Memory B cell (primary cell): ENCODE measurements around the gene HYDIN.

ENCODE experiments used
- ATAC-seq: fragments of 150-1000 bp; cut with Tn5 transposase; 2 replicates; pipeline ENCODE4 v1.10.0; 2021; ENCODE audit warnings: low read depth, mild to moderate bottlenecking, moderate library complexity
- DNase-seq, 2 donors: peaks; one replicate each; pipeline ENCODE4 v3.0.0; 2022; ENCODE audit warnings: low spot score in 2 of 2
- H3K27ac Mint-ChIP-seq: one replicate; pipeline ENCODE4 v1.8.0; 2022; ENCODE audit warnings: mild to moderate bottlenecking, moderate library complexity, mixed read lengths
- H3K27me3 Mint-ChIP-seq: one replicate; pipeline ENCODE4 v1.8.0; 2022; ENCODE audit warnings: mixed read lengths
- H3K36me3 Mint-ChIP-seq: one replicate; pipeline ENCODE4 v1.8.0; 2022; ENCODE audit warnings: mild to moderate bottlenecking, mixed read lengths
- H3K4me1 Mint-ChIP-seq: one replicate; pipeline ENCODE4 v1.8.0; 2022; ENCODE audit warnings: mixed read lengths
- H3K4me3 Mint-ChIP-seq: one replicate; pipeline ENCODE4 v1.8.0; 2022; ENCODE audit warnings: mild to moderate bottlenecking, moderate library complexity, mixed read lengths
- H3K9me3 Mint-ChIP-seq: one replicate; pipeline ENCODE4 v1.8.0; 2022; ENCODE audit warnings: mixed read lengths

Gene HYDIN

DNA sequence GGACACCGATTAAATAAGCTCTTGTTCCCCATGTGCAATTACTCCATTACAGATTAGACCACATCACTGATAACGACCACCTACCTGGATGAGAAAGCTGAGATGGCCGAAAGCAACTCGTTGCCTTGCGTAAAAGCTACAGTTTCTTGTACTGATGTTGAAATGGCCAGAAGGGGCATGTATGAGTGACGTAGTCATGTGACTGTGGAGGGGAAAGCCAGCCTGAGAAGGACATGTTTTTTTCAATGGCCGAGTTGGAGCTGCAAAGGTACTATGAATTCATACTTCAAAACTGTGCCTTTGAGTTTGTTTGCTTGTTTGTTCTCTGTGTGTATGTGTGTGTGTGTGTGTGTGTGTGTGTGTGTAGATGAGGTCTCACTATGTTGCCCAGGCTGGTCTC lies 17.0 kb upstream of the HYDIN start:
- DNase-seq (no peak), ATAC-seq (no peak)
- H3K4me1 Mint-ChIP-seq: no peaks in the 10 kb centered on the region
- no peak overlapping the region for H3K4me3 Mint-ChIP-seq
- H3K36me3 Mint-ChIP-seq: no peaks in the 10 kb centered on the region
- no peaks in the 10 kb centered on the region for H3K9me3 Mint-ChIP-seq
- H3K27ac Mint-ChIP-seq: no peak overlapping the region
- peaks cover 7% of the 10 kb centered on the region for H3K27me3 Mint-ChIP-seq

DNA sequence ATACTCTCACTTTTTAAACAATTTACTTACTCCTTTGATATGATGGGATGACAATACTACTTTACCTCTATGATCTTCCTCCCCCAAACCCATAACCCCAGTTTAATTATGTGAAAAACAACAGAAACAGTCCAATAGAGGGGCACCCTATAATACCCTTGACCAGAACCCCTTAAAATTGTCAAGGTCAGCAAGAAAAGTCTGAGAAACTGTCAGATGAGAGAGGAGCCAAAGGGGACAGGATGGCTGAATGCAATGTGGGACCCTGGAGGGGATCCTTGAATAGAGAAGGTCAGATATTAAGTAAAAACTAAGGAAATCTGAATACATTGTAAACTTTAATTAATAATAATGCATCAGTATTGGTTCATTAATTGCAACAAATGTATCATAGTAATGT lies 15.8 kb upstream of the HYDIN start:
- no peak for DNase-seq
- H3K4me1 Mint-ChIP-seq: no peaks in the 10 kb centered on the region
- peaks cover 11% of the 10 kb centered on the region for H3K27me3 Mint-ChIP-seq
- H3K36me3 Mint-ChIP-seq: no peaks in the 10 kb centered on the region
- H3K4me3 Mint-ChIP-seq: no peak overlapping the region
- H3K9me3 Mint-ChIP-seq: no peaks in the 10 kb centered on the region
- no peak for ATAC-seq
- no peak overlapping the region for H3K27ac Mint-ChIP-seq

DNA sequence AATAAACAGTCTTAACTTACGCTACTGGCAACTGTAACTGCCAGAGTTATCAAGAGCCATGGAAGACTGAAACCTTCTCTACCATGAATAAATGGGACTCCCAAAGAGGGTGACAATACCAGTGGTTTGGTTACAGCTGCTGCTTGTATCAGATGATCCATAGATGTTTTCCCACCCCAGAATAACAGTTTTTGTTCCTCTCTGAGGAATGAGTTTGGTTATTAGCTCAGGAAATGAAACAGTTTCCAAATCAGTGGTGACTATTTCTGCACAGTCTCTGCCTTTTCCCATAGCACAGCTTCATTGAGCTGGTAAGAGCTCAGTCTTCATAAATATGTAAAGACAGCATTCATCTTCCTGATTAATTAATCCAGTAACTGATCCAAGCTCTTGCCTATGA lies 14.0 kb upstream of the HYDIN start:
- Mint-ChIP-seq H3K27me3 (peaks cover 9% of the 10 kb centered on the region), H3K27ac (no peak overlapping the region), H3K36me3 (no peaks in the 10 kb centered on the region), H3K9me3 (no peaks in the 10 kb centered on the region), H3K4me1 (no peaks in the 10 kb centered on the region), H3K4me3 (no peak overlapping the region)
- DNase-seq (no peak), ATAC-seq (no peak)

DNA sequence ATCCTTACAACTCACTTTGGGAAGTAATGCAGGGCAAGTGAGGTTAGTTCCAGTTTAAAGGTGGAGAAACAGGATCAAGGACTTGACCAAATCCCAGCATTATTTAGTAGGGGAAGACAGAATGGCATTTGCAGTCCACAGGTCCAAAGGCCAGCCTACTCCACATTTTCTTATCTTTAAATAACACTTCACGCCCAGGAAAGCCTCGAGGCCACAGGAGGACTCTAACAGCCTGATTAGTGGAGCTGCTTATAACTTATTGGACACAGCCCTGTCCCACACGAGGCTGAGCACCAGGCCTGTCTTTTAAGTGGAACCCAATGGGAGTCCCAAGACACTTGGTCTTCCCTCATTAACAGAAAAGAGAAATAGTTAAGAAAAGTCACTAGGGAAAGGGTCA lies 12.1 kb upstream of the HYDIN start:
- Mint-ChIP-seq H3K4me3 (no peak overlapping the region), H3K4me1 (no peaks in the 10 kb centered on the region), H3K27me3 (peaks cover 8% of the 10 kb centered on the region), H3K27ac (no peak overlapping the region), H3K36me3 (no peaks in the 10 kb centered on the region), H3K9me3 (no peaks in the 10 kb centered on the region)
- ATAC-seq: no peak
- DNase-seq: no peak

DNA sequence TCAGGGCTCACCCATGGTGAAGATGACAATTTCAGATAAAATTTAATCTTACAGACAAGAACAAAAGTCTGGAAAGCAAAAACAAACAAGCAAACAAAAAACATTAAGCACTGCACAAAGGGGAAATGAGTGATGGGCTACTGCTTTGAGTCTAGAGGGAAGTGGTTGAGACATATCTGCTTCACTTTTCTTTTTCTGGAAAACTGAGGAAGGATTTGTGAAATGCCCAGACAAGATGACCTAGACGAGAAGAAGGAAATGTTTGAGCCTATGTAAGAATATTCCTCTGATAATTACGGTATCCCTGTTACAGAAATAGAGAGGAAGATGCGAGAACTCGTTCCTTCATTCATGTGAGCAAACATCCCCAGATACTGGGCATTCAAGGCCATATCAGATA lies 11.5 kb upstream of the HYDIN start:
- H3K4me3 Mint-ChIP-seq: no peak overlapping the region
- DNase-seq (no peak), ATAC-seq (no peak)
- H3K27ac Mint-ChIP-seq: no peak overlapping the region
- peaks cover 7% of the 10 kb centered on the region for H3K27me3 Mint-ChIP-seq
- no peaks in the 10 kb centered on the region for H3K36me3 Mint-ChIP-seq
- H3K4me1 Mint-ChIP-seq: no peaks in the 10 kb centered on the region
- no peaks in the 10 kb centered on the region for H3K9me3 Mint-ChIP-seq

DNA sequence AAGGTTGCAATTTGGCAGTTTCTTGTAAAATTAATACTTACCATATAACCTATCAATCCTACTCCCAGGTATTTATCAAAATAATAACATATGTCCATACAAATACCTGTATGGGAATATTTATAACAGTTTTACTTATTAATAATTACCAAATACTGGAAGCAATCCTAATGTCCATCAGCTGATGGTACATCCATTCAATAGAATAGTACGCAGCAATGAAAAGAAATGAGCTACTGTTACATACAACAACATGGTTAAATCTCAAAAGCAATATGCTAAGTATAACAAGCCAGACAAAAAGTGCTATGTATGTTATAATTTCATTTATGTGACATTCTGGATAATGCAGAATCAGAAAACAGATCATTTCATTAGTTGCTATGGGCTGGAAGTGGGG lies 1.2 kb downstream of the HYDIN start:
- peaks cover 22% of the 10 kb centered on the region for H3K9me3 Mint-ChIP-seq
- H3K4me3 Mint-ChIP-seq: no peak overlapping the region
- H3K36me3 Mint-ChIP-seq: peaks cover 4% of the 10 kb centered on the region
- no peak for DNase-seq
- H3K27ac Mint-ChIP-seq: no peak overlapping the region
- H3K4me1 Mint-ChIP-seq: no peaks in the 10 kb centered on the region
- ATAC-seq: no peak
- H3K27me3 Mint-ChIP-seq: peaks cover 11% of the 10 kb centered on the region

DNA sequence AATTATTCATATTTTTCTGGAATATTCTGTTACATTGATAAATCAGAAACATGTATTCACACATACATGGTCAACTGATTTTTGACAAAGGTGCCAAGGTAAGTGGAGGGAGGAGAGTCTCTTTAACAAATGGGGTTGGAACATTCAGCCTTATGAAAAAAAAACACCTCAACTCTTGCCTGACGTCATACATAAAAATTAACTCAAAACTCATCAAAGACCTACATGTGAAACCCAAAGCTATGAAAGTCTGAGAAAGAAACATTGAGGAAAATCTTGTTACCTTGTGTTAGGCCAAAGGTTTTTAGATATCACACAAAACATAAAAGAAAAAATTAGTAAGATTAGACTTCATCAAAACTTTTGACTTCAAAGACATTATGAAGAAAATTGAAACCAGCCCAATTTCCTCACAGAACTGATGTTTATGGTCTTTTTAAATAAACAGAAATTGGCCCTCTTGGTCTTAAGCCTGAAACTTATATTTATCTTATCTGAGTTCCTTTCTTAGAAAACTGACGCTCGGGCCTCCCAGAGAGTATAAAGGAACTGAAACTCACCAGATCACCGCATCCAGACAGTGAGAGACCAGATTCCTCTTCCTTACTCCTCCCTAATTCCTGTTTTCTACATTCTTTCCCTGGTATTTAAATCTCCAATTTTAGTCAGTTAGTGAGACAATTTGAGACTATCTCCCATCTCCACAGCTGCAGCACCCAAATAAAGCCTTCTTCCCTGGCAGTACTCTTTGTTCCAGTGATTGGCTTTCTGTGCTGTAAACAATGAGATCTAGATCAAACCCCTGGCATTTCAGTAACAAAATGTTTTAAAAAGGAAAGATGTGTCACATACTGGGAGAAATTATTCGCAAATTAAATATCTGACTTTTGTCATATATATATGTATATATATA lies 4.0 kb downstream of the HYDIN start:
- Mint-ChIP-seq H3K36me3 (peaks cover 4% of the 10 kb centered on the region), H3K27ac (no peak overlapping the region), H3K4me3 (no peak overlapping the region), H3K4me1 (no peaks in the 10 kb centered on the region), H3K27me3 (peaks cover 7% of the 10 kb centered on the region), H3K9me3 (peaks cover 28% of the 10 kb centered on the region)
- DNase-seq: no peak
- no peak for ATAC-seq

DNA sequence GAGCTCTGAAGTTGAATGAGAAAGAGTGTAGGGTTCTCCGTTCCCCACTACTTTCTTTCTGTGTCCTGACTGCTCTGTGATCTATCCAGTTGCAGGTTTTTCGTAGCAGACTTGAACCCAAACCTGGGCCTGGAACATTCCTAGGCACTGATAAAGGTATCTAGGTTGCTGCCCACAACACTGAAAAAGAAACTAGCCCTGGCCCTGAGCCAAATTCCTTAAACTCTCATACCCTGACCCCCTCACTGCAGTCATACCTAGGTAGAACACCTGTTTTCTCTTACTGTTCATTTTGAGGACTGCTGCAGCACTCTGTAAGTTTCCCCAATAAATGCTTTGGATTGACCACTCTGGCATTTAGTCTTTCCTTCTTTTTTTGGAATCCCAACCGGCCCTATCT lies 5.4 kb downstream of the HYDIN start:
- peaks cover 25% of the 10 kb centered on the region for H3K9me3 Mint-ChIP-seq
- H3K4me3 Mint-ChIP-seq: no peak overlapping the region
- peaks cover 3% of the 10 kb centered on the region for H3K36me3 Mint-ChIP-seq
- H3K4me1 Mint-ChIP-seq: no peaks in the 10 kb centered on the region
- ATAC-seq (no peak), DNase-seq (no peak)
- no peak overlapping the region for H3K27ac Mint-ChIP-seq
- H3K27me3 Mint-ChIP-seq: peaks cover 2% of the 10 kb centered on the region

DNA sequence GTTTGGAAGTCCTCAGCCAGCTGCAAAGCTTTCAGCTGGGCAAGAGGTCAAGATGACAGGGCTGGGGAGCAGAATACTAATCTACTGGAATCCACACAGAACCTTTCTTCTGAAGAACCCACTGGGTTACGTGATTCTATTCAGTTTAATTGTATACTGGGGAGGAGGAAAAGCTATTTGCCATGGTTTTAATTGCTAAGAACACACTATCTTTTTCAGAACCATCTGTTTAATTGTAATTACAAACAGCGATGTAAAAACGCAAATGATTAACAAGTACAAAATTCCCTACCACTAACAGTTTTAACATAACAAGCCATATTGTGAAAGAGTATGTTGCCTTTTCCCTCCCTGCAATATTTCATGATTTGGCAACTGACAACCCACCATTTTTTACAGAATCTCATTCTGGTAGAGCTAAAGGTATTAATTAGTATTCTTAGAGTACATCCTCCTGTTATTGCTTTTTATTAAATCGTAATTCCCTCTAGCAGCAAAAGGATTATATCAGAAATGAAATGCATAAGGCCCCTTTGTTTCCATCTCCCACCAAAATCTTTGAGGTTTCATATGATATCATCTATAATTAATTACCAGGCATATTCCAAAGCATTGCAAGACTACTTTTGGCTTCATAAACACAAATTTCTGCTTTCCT lies 12.1 kb downstream of the HYDIN start:
- Mint-ChIP-seq H3K27ac (no peak overlapping the region), H3K9me3 (peaks cover 8% of the 10 kb centered on the region), H3K36me3 (no peaks in the 10 kb centered on the region), H3K4me3 (no peak overlapping the region), H3K4me1 (no peaks in the 10 kb centered on the region), H3K27me3 (peaks cover 2% of the 10 kb centered on the region)
- DNase-seq (no peak), ATAC-seq (no peak)

DNA sequence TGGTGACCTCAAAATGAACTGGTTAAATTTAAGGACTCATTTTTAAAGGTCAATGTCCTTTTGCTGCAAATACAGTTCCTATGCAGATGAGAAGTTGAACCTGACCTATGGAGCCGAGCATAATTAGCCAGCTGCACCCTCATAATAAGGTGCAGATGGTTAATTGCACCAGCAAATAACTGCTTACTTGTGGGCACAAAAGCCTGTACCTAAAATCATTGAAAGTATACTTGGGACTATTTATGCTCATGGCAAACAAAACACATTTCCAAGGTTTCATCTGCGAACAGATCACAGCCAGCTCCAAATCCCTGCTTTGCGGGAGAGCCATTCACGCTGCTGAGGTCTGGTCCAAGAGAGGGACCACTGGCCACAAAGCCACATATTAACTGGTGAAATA lies 13.0 kb downstream of the HYDIN start:
- Mint-ChIP-seq H3K4me1 (no peaks in the 10 kb centered on the region), H3K4me3 (no peak overlapping the region), H3K27ac (no peak overlapping the region), H3K36me3 (no peaks in the 10 kb centered on the region), H3K27me3 (peaks cover 2% of the 10 kb centered on the region), H3K9me3 (peaks cover 6% of the 10 kb centered on the region)
- DNase-seq (no peak), ATAC-seq (no peak)

DNA sequence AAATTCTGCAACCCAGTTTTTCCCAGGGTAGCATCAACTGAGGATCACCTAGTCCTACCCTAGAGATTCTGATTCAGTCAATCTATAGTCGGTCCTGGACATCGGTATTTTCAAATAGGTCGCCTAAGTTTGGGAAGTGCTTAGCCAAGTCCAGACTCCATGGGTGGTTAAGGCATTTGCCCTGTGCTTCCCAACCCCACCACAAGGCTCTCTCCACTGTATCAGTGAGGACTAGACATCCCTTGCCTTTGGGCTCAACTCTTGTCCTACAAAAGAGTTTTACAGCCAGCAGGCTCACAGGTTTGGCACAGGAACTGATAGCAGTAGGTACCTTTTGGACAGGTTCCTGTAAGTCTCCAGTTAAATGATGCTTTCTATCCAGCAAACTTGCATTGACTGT lies 13.8 kb downstream of the HYDIN start:
- Mint-ChIP-seq H3K27me3 (peaks cover 2% of the 10 kb centered on the region), H3K4me3 (no peak overlapping the region), H3K27ac (no peak overlapping the region), H3K4me1 (no peaks in the 10 kb centered on the region), H3K9me3 (no peaks in the 10 kb centered on the region), H3K36me3 (no peaks in the 10 kb centered on the region)
- DNase-seq: no peak
- ATAC-seq: no peak

DNA sequence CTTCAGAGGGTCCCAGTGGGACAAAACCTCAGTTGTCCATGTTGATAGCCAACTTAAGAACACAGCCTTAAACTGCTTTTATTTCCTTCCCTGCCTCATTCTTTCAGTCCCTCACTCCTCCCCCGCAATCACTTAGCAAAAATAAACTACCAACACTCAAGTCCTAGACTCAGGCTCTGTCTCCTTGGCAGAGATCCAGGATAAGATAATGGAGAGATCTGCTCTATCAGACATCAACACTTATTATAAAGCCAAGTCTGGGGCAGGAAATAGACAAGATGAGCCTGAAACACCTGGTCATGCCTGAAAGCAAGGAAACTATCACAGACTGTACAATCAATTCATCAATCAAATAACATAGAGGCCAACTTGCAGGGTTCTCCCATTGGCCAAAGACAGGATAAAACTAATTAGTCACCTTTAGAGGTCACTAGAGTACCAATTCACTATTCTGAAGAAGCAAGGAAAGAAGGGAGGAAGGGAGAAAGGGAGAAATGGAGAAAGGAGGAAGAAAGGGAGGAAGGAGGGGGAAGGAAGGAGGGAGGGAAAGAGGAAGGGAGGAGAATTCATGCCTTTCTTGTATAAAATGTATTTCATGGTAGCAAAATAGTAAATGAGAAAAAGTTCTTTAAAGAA lies 15.7 kb downstream of the HYDIN start:
- H3K4me3 Mint-ChIP-seq: no peak overlapping the region
- DNase-seq (no peak), ATAC-seq (no peak)
- peaks cover 6% of the 10 kb centered on the region for H3K9me3 Mint-ChIP-seq
- H3K27me3 Mint-ChIP-seq: peaks cover 7% of the 10 kb centered on the region
- H3K4me1 Mint-ChIP-seq: no peaks in the 10 kb centered on the region
- no peak overlapping the region for H3K27ac Mint-ChIP-seq
- no peaks in the 10 kb centered on the region for H3K36me3 Mint-ChIP-seq

DNA sequence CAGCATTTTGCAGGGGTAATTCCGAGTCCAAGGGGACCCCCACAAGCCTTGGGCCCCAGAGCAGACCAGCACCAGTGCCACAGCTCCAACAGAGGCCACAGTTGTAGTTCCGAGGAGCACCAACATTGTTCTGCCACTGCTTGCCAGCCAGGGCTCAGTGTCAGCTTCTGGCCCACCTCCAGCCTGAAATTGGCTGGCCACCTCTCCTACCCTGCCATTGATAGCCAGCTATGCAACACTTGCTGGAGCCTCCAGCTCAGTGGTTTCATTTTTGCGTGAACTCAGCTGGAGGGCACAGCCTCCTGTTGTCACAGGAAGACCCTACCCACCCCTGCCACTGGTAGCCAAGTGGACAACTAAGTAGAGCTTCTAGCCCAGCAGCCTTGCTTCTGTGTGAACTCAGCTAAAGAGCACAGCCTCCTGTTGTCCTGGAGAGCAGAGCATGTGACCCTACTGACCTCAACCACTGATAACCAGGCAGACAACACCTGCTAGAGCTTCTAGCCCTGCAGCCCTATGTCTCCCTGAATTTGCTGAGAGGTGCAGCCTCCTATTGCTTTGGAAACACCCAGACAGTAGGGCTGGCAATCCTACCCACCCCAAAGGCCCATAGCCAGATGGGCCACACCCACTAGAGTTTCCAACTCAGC lies 24.9 kb downstream of the HYDIN start:
- no peak for ATAC-seq
- Mint-ChIP-seq H3K4me1 (no peaks in the 10 kb centered on the region), H3K27ac (no peak overlapping the region), H3K4me3 (no peak overlapping the region), H3K36me3 (peaks cover 10% of the 10 kb centered on the region), H3K27me3 (peaks cover 28% of the 10 kb centered on the region), H3K9me3 (peaks cover 23% of the 10 kb centered on the region)
- no peak for DNase-seq

DNA sequence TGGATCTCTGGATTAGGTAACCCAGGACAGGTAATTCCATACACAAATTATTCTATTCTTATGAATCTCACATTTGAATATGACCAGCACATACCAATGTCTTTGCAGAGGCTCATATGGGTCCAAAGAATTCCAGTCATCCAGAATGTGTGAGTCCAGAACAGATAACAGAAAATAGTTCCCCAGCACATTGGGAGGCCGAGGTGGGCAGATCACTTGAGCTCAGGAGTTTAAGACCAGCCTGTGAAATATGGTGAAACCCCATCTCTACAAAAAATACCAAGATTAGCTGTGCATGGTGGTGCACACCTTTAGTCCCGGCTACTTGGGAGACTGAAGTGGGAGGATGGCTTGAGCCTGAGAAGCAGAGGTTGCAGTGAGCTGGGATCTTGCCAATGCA lies 26.9 kb downstream of the HYDIN start:
- Mint-ChIP-seq H3K36me3 (peaks cover 10% of the 10 kb centered on the region), H3K4me1 (no peaks in the 10 kb centered on the region), H3K9me3 (peaks cover 26% of the 10 kb centered on the region), H3K27ac (no peak overlapping the region), H3K27me3 (peaks cover 25% of the 10 kb centered on the region), H3K4me3 (no peak overlapping the region)
- ATAC-seq (no peak), DNase-seq (no peak)
